ENCODE results near the gene ZNF554.

DNA sequence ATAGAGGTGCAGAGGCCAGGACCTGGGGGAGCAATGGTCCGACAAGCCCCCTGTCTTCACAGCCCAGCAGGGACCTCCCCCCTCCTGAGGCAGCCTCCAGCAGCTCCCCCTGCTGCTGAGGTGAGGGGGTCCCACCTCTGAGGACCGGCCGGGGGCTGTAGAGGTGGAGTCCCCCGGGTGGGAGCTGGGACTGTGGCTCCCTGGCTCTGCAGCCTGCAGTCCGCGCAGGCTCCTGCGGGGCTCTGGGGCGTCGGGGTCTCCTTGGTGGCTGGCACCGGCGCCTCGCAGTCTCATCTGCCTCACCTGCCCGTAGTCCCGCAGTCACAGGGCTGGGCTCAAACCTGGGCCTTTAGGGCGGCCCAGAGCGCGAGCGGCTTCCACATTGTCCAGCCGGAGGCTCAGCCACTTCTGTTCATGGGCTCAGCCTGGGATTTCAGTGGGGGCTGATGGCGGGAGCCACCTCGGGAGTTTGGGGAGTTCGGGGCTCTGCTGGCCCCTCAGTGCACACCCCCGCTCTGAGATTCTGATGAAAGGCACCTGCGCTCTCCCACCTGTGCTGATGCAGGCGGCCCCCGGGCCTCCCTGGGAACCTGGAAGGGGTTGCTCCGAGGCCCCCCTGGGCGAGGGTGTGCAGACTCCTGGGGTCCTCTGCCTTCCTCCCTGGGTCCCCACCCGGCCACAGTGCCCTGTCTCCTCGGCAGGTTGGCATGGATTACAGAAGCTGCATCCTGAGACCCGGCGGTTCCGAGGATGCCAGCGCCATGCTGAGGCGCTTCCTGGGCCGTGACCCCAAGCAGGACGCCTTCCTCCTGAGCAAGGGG is 7.0 kb upstream of the ZNF554 start:
- TF ChIP-seq REST (IDR thresholded peaks at IDR 0.05; ENCODE audit: unreplicated experiment) (no peak), POLR2AphosphoS5 (IDR thresholded peaks at IDR 0.05; ENCODE audit: low read depth) (no peak), CTCF (conservative IDR thresholded peaks at IDR 0.05; ENCODE audit: low read depth in 2 of 2) (no peak), EZH2 (IDR thresholded peaks at IDR 0.05; ENCODE audit: low read depth, unreplicated experiment) (no peak), EZH2phosphoT487 (IDR thresholded peaks at IDR 0.05; ENCODE audit: unreplicated experiment) (no peak), CREB1 (CRISPR knock-in tag; IDR thresholded peaks at IDR 0.05; ENCODE audit: low read depth) (no peak)

Data from GM23338 (cell line).